Measurements from ENCODE around the gene BCL2L1.

Gene BCL2L1

DNA sequence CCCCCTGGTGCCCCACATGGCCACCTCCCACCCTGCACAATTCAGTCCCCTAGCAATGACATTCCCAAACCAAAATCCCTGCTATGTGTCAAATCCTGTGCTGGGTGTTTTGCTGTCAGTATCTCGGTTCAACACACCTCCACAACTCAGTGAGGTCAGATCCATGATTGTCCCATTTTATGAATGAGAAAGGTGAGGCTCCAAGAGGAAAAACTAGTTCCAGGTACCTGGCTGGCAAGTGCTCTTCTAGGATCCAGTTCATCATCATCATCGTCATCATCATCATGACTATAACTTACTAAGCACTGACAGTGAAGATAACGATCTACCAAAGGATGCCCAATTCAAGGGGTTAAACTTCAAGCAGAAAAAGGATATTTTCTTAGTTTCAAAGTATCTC lies 102.4 kb downstream of the BCL2L1 start:
- in situ Hi-C loops (cut with HindIII; ENCODE audit: low sequenced_read_pairs): no loop called here

DNA sequence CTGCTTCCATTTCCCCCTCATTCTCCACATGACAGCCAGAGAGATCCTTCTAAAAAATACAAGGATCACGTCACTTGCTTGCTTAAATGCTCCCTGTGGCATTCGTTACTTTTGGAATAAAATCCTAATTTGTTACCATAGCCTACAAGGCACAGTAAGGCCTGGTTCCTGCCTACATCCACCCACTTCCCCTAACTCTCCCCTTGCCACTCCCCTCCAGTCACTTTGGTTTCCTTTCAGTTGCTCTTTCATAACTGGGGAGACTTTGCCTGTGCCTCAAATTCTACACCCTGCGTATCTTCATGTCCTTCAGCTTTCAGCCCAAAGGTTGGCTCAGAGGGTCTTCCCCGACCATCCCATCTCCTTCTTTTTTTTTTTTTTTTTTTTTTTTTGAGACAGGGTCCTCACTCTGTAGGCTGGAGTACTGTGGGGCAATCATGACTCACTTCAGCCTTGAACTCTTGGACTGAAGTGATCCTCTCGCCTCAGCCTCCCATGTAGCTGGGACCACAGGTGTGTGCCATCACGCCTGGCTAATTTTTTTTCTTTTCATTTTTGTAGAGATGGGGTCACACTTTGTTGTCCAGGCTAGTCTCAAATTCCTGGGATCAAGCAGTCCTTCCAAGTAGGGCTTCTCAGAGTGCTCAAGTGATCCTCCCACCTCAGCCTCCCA lies 105.1 kb downstream of the BCL2L1 start:
- in situ Hi-C loops (cut with HindIII; ENCODE audit: low sequenced_read_pairs): no loop called here

DNA sequence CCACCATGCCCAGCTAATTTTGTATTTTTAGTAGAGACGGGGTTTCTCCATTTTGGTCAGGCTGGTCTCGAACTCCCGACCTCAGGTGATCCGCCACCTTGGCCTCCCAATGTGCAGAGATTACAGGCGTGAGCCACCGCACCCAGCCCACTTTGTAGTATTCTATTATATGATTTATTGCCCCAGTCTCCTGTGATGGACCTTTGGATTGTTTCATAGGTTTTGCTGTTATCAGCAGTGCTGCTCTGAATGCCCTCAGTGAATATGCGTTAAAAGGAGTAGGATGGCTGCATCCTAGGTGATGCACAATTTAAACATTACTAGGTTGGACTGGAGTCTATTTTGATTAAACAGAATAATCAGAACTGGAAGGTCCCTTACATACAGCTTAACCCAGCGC lies 107.3 kb downstream of the BCL2L1 start:
- in situ Hi-C loops (cut with HindIII; ENCODE audit: low sequenced_read_pairs): no loop called here

Measured in endothelial cell of hepatic sinusoid (primary cell).